Measurements from ENCODE around the gene TTC34. TPM values are rescaled to one million over a fixed set of nuclear protein-coding genes. Genes with fewer than 3 reads are reported as not detected.

TTC34 gene
- total RNA-seq, 1 donor from 2014 or later: 0.13 TPM

DNA sequence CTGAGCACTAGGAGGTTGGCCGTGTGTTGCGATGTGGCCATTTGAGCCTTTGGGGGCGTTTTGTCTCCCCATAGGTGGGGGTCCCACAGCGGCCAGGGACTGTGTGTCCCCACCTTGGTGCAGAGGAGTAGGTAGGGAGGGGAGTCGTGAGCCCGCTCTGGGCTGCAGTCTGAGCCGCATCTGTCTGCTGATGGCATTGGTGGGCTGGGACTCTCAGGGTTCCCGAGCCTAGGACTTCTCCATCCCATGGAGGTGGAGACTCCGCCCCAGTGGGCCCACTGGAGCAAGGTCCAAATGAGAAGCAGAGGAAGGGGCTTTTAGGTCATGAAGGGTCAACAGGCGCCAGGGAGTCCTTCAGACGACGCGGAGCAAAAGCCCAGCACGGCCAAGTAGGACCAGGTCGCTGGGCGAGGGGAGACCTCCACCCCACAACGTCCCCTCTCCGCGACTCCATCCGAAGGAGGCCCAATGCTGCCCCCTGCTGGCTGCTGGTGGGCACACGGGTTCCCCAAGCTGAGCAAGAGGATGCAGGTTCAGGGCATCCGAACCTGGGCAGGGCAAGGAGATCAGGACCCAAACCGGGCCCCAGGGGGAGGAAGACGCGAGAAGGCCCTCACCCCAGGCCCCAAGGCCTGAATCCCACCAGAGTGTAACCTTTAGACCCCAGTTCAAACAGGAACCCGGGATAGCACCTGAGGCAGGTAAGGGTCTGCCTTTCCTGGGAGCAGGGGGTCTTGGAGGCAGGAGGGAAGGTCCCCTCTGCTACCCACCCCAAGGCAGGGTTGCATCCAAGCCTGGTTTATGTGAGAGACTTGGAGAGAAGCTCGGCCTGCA lies 14.9 kb downstream of the TTC34 start:
- TF ChIP-seq, protein P1, sequence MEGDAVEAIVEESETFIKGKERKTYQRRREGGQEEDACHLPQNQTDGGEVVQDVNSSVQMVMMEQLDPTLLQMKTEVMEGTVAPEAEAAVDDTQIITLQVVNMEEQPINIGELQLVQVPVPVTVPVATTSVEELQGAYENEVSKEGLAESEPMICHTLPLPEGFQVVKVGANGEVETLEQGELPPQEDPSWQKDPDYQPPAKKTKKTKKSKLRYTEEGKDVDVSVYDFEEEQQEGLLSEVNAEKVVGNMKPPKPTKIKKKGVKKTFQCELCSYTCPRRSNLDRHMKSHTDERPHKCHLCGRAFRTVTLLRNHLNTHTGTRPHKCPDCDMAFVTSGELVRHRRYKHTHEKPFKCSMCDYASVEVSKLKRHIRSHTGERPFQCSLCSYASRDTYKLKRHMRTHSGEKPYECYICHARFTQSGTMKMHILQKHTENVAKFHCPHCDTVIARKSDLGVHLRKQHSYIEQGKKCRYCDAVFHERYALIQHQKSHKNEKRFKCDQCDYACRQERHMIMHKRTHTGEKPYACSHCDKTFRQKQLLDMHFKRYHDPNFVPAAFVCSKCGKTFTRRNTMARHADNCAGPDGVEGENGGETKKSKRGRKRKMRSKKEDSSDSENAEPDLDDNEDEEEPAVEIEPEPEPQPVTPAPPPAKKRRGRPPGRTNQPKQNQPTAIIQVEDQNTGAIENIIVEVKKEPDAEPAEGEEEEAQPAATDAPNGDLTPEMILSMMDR (IDR thresholded peaks at IDR 0.05; ENCODE audit: insufficient read depth, low read length, poor library complexity, severe bottlenecking): no peak
- H3K27me3 ChIP-seq (ENCODE audit: control insufficient read depth, insufficient read depth, low read length): peaks cover 16% of the 10 kb centered on the region
- H3K36me3 ChIP-seq (ENCODE audit: control insufficient read depth, insufficient read depth, low read length): no peaks in the 10 kb centered on the region
- DNase-seq (ENCODE audit: low read depth): no peak
- no peak overlapping the region for H3K4me3 ChIP-seq (ENCODE audit: low read depth, low read length)

DNA sequence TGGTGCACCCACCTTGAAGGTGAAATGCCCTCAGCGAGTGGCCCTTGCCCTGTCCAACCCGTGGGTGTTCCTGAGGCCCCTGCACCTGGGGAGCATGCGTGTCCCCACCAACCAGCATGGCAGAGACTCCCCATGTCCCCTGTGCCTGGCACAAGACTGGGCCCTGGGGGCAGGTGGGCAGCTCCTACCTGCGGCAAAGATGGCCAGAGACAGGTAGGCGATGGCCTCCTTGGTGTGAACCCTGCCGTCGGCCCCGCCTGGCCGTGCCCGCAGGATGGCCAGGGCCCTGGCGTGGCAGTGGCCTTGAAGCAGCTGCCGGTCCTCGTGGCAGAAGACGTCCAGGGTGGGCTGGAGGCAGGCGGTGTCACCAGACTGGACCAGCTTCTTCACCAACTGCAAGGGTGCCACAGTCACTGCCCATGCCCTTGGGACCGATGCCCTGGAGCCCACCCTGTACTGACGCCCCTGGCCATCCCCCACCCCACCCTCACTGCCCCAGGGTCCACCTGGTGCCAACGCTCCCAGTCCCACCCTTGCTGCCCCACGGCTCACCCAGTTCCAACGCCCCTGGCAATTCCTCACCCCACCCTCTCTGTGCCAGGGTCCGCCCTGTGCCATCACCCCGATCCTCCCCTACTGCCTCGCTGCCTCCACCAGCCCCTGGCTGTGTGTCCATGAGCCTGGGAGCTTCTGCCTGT lies 15.7 kb downstream of the TTC34 start:
- Histone ChIP-seq H3K27me3 (ENCODE audit: control insufficient read depth, insufficient read depth, low read length) (peaks cover 16% of the 10 kb centered on the region), H3K36me3 (ENCODE audit: control insufficient read depth, insufficient read depth, low read length) (no peaks in the 10 kb centered on the region), H3K4me3 (ENCODE audit: low read depth, low read length) (no peak overlapping the region)
- no peak for DNase-seq (ENCODE audit: low read depth)
- TF ChIP-seq, protein P1 (IDR thresholded peaks at IDR 0.05; ENCODE audit: insufficient read depth, low read length, poor library complexity, severe bottlenecking): no peak

DNA sequence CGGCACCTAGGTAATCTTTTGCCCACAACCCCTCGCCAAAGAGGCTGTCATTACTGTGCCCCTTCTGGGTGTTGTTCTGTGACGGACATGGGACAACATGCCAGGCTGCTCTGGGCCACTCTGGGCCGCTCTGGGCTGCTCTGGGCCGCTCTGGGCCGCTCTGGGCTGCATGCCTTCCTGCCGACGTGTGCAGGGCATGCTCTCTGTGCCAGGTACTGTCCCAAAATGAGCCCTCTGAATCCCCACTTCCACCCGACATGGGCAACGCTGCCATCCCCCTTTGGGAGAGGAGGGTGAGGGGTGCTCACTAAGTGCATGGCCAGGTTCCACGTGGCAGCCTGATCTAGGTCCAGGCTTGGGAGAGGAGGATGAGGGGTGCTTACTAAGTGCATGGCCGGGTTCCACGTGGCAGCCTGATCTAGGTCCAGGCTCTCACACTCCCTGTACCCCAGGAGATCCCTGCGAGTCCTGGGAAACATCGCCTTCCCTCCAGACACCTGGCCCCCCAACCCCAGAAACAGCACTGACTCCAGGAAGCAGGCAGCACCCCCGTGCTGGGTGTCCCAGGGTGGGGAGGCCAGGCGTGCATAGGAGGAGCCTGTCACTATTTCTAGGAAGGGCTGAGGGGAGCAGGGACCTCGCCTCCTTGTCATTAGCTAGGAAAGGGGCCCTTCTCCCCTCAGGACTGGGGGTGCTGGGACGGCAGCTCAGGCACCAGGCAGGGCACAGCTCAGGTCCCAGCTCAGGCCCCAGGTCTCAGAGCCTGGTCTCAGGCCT lies 16.5 kb downstream of the TTC34 start:
- DNase-seq (ENCODE audit: low read depth): no peak
- no peak overlapping the region for H3K4me3 ChIP-seq (ENCODE audit: low read depth, low read length)

DNA sequence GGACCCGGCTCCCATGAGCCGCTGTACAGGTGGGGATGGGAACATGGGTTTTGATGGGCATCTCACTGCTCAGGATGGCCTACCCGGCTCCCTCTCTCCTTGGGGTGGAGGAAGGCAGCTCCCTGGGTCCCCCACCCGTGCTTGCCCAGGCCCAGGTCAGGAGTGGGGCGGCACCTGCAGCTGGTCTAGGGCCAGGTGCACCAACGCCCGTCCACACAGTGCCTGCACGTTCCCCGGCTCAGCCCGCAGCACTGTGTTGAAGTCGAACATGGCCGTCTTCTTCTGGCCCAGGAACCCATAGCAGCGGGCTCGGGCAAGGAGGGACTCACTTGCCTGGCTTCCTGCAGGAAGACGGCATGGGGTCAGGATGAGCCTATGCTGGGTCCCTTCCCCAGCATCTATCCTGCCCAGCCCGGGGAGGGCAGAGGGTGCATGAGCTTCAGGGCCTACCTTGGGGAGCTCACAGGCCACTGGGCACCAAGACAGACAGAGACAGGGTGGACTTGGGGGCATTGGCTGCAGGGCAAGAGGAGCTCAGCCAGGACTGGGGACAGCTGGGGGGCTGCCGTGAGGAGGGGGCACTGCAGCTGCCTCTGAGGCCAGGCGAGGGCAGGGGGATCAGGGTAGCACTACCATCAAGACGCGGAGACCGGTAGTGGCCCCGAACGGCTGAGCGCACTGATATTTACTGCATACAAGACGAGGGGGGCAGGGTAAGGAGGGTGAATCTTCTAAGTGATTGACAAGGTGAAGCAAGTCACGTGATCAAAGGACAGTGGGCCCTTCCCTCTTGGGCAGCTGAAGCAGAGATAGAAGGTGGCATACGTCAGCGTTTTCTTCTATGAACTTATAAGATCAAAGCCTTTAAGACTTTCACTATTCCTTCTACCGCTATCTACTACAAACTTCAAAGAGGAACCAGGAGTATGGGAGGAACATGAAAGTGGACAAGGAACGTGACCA lies 17.8 kb downstream of the TTC34 start:
- Histone ChIP-seq H3K4me3 (ENCODE audit: low read depth, low read length) (no peak overlapping the region), H3K36me3 (ENCODE audit: control insufficient read depth, insufficient read depth, low read length) (no peaks in the 10 kb centered on the region), H3K27me3 (ENCODE audit: control insufficient read depth, insufficient read depth, low read length) (no peaks in the 10 kb centered on the region)
- DNase-seq (ENCODE audit: low read depth): no peak
- TF ChIP-seq, protein P1 (IDR thresholded peaks at IDR 0.05; ENCODE audit: insufficient read depth, low read length, poor library complexity, severe bottlenecking): no peak

More for the DNA sequence above, 16.5 kb downstream of the TTC34 start:
- TF ChIP-seq, protein P1 (IDR thresholded peaks at IDR 0.05; ENCODE audit: insufficient read depth, low read length, poor library complexity, severe bottlenecking): no peak
- no peaks in the 10 kb centered on the region for H3K36me3 ChIP-seq (ENCODE audit: control insufficient read depth, insufficient read depth, low read length)
- peaks cover 11% of the 10 kb centered on the region for H3K27me3 ChIP-seq (ENCODE audit: control insufficient read depth, insufficient read depth, low read length)

DNA sequence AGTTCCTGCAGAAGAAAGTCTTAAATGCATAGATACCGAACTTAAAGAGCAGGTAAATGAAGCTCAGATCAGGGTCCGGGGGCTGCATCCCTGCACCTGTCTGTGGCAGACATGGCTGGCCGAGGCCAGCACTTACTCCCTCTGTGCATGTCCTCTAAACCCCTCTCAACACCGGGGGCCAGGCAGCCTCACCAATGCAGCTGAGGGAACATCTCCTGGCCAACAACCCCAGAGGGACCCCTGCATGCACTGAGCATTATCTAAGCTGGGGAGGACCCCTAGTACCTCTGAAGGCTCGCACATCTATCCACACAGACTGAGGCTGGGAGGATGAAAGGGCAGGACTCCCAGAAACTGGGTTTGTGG lies 18.4 kb downstream of the TTC34 start:
- DNase-seq (ENCODE audit: low read depth): no peak
- no peaks in the 10 kb centered on the region for H3K36me3 ChIP-seq (ENCODE audit: control insufficient read depth, insufficient read depth, low read length)
- no peaks in the 10 kb centered on the region for H3K27me3 ChIP-seq (ENCODE audit: control insufficient read depth, insufficient read depth, low read length)
- TF ChIP-seq, protein P1 (IDR thresholded peaks at IDR 0.05; ENCODE audit: insufficient read depth, low read length, poor library complexity, severe bottlenecking): no peak
- H3K4me3 ChIP-seq (ENCODE audit: low read depth, low read length): no peak overlapping the region

Measured in kidney epithelial cell (primary cell).